ENCODE data around the gene PIRT.

PIRT gene

GRCh38 chr17:10785295-10785694, 52.6 kb downstream of the PIRT start:
- no peak for DNase-seq

- DNase-seq = no peak
These were observed 58.3 kb downstream of the PIRT start for GRCh38 chr17:10779609-10780008.

GRCh38 chr17:10777890-10778289, 60.0 kb downstream of the PIRT start:
- no peak for DNase-seq

GRCh38 chr17:10777131-10777807, 60.6 kb downstream of the PIRT start:
- no peak for DNase-seq

- DNase-seq = no peak
These were observed 61.5 kb downstream of the PIRT start for GRCh38 chr17:10776381-10776780.

GRCh38 chr17:10775740-10776356, 62.0 kb downstream of the PIRT start:
- no peak for DNase-seq

- DNase-seq = no peak
These were observed 62.8 kb downstream of the PIRT start for GRCh38 chr17:10775058-10775457.

GRCh38 chr17:10773391-10773790, 64.5 kb downstream of the PIRT start:
- DNase-seq = no peak

All from NCI-H2227 treated with DMSO at 0.1 percent for 48 hours (cell line).